Body of pancreas (tissue), 4 donors: ENCODE results near the gene AFG3L2.

Source experiments
- POLR2A ChIP-seq, 3 donors: fragments of 450-650 bp; IDR thresholded peaks; one replicate each; pipeline ENCODE4 v1.6.1; 2016; ENCODE audit warnings: antibody characterized with exemption in 3 of 3, mild to moderate bottlenecking in 2 of 3
- TF ChIP-seq, protein P1 (sequence below), 7 experiments: fragments of 450-650 bp in 4 of 7; fragments of 200-600 bp in 3 of 7; sonication (generic) in 3 of 7; IDR thresholded peaks; one replicate each; pipeline ENCODE4 v1.5.1; 2016 to 2019; ENCODE audit warnings: antibody characterized with exemption in 7 of 7

DNA sequence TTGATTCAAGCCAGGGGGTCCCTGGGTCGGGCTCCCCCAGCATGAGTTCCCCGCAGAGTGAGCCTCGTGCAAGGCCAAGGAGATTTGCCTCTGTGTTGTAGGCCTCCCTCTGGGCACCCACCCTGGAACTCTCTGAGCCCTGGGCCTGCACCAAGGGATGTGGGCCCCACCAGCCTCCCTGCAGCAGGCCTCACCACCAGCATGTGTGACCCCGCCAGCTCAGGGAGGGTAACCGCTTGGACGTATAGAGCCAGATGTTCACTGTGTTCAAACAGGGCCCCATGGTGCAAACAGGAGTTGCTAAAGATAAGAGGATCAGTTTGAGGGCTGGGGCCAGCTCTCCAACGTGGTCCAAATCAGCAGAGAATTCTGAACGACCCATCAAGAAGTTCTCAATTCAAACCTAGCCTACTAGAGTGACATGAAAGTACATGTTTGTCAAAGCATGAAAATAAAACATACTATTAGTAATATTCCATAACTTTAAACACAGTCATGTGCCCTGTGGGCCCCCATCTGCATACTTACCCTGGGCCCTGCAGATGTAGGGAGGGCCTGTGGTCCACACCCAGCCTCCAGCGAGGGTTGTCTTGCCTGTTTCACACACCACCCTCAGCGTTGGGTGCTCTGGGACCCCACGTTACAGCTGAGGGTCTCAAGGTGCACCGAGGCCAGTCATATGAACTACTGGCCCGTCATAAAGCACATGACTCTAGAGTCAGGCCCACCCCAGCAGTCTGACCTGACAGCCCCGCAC, 74.5 kb downstream of the AFG3L2 start:
- TF ChIP-seq, protein P1, sequence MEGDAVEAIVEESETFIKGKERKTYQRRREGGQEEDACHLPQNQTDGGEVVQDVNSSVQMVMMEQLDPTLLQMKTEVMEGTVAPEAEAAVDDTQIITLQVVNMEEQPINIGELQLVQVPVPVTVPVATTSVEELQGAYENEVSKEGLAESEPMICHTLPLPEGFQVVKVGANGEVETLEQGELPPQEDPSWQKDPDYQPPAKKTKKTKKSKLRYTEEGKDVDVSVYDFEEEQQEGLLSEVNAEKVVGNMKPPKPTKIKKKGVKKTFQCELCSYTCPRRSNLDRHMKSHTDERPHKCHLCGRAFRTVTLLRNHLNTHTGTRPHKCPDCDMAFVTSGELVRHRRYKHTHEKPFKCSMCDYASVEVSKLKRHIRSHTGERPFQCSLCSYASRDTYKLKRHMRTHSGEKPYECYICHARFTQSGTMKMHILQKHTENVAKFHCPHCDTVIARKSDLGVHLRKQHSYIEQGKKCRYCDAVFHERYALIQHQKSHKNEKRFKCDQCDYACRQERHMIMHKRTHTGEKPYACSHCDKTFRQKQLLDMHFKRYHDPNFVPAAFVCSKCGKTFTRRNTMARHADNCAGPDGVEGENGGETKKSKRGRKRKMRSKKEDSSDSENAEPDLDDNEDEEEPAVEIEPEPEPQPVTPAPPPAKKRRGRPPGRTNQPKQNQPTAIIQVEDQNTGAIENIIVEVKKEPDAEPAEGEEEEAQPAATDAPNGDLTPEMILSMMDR (IDR thresholded peaks at IDR 0.05): no peak
- no peak for TF ChIP-seq POLR2A (IDR thresholded peaks at IDR 0.05)
